SU-DHL-6 (cell line): ENCODE results near the gene PVALEF.

Experiments
- CTCF ChIP-seq: fragments of 200-600 bp; sonication (generic); IDR thresholded peaks from one replicate; pipeline ENCODE4 v1.5.1; 2017; ENCODE audit warnings: antibody characterized with exemption, mild to moderate bottlenecking, low read length, moderate library complexity; ENCODE audit not compliant: insufficient read depth, poor library complexity, severe bottlenecking
- EZH2phosphoT487 ChIP-seq: fragments of 200-600 bp; sonication (generic), shearing (Covaris generic); conservative IDR thresholded peaks from 2 replicates; pipeline ENCODE4 v1.6.1; 2018; ENCODE audit warnings: mild to moderate bottlenecking, antibody characterized with exemption, low read length, moderate library complexity, mixed read lengths

DNA sequence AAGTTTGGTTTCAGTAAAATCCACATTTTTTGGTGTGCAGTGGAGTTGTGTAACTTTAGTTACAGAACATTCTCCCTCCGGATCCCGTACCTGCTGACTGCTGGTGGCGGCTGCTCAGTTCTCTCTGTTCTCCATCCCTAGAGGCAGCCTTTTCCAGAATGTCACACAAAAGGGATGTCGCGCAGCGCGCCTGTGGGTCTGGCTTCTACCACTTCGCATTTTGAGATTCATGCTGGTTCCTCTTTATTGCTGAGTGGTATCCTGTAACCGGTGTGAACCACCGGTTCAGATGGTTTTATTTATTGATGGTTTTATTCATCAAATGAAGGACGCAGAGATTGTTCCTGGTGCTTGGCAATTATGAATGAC, 58.4 kb downstream of the PVALEF start:
- no peak for TF ChIP-seq CTCF
- no peak for TF ChIP-seq EZH2phosphoT487
